ENCODE data around the gene ZSCAN5B.
"Not testable (repeated sequence)": the region's sequence is repeated elsewhere in the genome, so short reads cannot be mapped to it uniquely, and the experiment has no call there.

Gene ZSCAN5B

DNA sequence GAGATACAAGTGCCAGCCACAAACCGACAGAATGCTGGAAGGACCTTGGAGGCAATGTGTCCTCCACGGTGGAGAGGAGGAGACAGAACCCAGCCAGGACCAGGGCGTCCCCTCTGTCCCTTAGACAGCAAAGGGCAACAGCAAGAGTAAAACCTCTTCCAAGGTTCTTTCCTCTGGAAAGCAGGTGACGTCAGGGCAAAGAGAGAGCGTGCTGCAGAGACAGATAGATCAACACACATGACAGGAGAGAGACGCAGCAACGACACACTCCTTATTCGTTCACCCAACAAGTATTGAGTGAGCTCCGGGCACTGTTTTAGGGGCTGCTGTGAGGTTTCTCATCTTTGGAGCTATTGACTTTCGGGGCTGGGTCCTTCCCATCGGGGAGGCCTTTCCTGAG is 23.0 kb downstream of the ZSCAN5B start:
- DNase-seq, result no peak

DNA sequence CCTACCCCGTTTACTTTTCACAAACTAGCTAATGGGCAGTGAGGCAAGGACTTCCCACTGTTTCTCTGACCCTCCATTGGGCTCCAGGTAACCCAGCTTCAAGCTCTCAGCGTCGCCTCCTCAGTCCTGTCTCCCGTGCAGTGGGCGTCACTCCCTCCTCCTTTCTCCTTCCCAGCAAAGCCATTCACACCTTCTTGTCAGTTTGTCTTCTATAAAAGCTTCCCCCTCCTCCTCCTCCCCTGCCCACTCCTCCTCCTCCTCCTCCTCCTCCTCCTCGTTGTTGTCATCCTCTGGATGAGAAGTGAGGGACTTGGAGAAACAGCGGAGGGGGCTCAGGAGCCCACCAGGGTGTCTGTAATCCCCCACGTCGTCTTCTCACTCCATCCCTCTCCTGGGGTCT is 23.5 kb downstream of the ZSCAN5B start:
- DNase-seq, result no peak

DNA sequence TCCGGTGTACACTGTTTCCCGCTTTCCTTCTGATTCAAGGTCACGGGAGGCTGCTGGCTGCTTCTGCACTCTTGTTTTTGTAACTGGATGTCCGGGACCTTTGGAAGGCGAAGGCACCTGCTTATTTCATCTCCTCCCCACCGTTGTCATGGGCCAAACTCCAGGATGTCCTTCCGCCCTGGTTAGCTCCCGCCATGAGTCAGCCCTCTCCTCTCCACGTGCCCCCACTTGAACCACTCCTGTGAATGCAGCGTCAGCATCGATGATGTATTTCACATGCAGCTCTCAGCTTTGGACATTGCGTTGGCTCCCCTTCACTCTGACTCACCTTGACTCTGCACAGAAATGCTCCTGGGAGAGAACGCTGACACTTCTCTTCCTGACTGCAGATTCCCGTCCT is 27.3 kb downstream of the ZSCAN5B start:
- DNase-seq, result no peak

DNA sequence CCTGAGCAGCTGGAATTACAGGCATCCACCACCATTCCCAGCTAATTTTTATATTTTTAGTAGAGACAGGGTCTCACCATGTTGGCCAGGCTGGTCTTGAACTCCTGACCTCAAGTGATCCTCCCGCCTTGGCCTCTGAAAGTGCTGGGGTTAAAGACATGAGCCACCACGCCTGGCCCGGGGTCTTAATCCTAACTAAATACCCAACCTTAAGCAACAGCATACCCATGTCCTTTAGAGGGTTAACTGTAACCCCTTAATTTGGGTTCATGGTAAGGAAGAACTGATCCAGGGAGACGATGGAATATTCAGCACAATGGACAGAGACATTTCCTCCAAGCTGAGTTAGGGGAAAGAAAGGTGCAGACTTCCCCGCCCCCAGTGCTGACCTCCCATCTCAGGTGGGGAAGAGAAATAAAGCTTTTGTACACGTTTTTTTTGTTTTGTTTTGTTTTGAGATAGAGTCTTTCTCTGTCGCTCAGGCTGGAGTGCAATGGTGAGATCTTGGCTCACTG is 30.5 kb downstream of the ZSCAN5B start:
- DNase-seq, result no peak

DNA sequence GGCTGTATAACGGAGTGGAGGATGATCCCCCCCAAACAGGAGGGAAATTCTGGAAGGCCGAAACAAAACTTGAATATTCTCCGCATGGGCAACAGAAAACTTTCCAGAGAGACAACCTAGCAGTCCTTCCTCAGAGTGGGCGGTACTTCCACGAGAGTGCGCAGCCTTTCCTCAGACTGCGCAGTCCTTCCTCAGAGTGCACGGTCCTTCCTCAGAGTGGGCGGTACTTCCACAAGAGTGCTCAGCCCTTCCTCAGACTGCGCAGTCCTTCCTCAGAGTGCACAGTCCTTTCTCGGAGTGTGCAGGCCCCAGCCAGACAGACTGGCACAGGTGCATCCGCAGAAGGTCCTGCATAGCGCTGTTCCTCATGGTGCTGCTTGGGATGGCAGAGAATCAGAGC is 34.5 kb downstream of the ZSCAN5B start:
- DNase-seq, result no peak

DNA sequence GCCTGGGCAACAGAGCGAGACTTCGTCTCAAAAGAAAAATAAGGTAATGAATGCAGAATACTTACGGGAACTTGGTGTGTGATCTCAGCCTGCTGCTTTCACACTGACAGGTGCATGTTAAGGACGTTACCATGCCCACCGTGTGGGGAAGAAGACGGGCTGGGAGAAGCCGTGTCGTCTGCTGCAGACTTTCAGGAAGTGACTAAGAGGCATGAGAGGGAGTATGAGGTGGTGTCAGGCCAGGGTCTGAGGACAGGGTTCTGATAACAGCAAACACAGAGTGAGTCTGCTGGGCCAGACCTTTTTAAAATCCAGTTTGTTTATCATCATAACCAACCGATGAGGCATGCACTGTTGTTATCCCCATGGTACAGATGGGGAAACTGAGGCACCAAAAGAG is 35.3 kb downstream of the ZSCAN5B start:
- DNase-seq, result no peak

DNA sequence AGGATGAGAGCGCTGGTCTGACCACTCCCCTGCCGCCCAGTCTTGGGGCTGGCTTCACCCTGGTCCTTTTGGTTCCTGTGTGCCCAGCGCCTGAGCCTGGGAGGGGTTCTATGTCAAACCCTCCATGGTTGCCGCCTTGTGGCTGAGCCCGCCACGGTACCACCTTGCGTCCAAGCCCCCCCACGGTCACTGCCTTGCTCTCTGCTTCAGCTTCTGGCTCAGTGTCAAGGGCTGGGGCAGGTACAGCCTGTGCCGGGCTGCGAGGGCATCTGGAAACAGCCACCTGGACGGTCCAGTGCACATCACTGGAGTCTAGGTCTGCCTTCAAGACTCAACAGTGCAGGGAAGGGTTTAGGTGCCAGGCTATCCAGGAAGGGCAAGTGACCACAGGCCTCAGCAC is 36.0 kb downstream of the ZSCAN5B start:
- DNase-seq, result no peak

DNA sequence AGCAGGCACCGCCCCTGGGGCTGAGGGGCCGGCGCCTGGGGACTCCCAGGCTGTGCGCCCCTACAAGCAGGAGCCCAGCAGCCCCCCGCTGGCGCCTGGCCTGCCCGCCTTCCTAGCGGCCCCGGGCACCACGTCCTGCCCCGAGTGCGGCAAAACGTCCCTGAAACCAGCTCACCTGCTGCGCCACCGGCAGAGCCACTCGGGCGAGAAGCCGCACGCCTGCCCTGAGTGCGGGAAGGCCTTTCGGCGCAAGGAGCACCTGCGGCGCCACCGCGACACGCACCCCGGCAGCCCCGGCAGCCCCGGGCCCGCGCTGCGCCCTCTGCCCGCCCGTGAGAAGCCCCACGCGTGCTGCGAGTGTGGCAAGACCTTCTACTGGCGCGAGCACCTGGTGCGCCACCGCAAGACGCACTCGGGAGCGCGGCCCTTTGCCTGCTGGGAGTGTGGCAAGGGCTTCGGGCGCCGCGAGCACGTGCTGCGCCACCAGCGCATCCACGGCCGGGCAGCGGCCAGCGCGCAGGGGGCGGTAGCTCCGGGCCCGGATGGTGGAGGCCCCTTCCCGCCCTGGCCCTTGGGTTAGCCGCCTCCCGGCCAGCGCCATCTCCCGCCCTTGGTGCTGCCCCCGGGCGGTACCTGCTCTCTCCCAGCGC is 37.8 kb downstream of the ZSCAN5B start:
- DNase-seq, result no peak

DNA sequence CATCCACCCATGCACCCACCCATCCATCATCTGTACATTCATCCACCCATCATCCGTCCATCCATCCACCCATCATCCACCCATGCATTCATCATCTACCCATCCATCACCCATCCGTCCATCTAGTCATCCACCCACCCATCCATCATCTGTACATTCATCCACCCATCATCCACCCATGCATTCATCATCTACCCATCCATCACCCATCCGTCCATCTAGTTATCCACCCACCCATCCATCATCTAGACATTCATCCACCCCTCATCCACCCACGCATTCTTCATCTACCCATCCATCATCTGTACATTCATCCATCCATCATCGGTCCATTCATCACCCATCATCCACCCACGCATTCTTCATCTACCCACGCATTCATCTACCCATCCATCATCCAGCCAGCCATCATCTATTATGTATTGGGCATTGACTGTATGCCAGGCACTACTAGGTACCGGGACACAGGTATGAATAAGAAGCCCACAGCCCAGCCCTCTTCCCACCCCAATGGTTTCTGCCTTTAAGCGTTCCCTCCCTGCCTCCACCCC is 38.5 kb downstream of the ZSCAN5B start:
- no peak for DNase-seq

DNA sequence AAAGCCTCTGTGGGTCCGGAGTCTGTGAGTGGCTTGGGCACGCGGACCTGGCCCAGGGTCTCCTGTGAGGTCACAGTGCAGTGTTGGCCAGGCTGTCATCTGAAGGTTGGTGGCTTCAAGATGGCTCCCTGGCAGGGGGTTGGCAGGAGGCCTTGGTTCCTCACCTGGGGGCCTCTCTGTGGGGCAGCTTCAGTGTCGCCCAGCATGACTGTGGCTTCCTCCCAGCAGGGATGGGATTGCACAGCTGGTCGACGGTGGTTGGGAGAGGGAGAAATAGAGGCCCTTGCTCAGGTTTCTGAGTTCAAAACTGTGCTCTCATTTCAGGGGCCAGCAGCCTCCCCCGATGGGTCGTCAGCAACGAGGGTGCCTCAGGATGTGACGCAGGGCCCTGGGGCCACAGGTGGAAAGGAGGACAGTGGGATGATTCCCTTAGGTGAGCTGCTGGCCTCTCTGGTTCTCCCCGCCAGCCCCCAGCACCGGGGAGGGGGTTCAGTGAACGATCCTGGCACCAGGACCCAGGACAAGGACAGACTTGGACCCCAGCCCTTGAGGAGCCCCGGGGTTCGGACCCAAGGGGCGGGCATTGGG is 39.3 kb downstream of the ZSCAN5B start:
- no peak for DNase-seq

DNA sequence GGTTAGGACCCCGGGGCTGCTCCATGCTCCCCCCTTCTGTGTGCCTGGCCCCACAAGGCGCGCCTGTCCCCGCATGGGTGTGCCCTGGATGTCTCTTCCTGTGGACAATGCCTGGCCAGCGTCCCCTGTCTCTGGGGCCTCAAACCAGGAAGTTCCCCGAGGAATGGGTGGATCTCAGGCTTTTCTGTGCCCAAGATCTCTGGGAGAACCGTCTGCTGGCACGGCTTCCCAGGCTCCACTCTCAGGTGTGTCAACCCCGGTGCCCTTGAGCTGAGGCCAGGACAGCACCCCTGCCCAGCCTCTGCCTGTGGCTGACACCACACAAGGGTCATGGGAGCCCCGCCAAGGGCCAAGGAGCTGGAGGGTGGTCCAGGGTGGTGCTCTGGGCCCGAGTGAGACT is 40.8 kb downstream of the ZSCAN5B start:
- DNase-seq, result no peak

DNA sequence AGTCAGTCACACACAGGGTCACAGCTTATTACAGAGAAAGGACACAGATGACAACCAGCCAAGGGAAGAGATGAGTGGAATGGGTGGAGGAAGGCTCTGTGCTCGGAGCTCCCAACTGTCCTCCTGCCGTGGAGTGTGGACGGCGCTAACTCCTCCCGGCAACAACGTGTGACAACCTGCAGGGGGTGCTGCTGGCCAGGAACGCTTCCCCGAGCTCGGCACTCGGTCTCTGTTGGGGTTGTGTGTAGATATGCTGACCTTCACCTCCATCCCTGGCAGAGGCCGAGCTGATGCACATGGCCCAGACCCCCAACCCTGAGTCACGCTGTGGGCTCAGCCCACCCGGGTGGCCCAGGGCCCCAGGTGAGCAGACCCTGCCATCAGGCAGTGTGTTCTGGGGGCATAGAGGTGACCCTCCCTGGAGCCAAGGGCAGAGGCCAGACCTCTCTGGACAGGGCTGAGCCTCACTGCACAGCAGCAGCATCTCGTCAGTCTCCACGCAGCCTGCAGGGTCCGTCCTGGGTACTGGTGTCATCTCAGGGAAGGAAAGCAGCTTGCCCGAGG is 42.4 kb downstream of the ZSCAN5B start:
- no peak for DNase-seq

DNA sequence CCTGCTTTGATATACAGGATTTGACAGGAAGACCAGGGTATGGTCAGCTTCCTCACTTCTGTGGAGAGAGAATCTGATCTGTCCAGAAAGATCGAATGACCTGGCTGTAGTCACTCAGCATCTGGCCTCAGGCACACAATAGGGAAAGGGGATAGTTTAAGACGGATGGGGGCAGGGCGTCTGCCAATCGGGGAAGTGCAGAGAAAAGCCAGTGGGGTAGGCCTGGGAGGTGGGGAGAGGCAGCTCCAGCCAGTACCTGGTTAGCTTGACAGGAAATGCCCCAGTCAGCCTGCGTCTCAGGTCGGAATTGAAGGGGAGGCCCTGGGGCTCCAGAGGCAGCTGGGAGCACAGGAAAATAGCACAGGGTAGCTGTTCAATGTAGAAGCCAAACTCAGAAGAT is 44.1 kb downstream of the ZSCAN5B start:
- no peak for DNase-seq

DNA sequence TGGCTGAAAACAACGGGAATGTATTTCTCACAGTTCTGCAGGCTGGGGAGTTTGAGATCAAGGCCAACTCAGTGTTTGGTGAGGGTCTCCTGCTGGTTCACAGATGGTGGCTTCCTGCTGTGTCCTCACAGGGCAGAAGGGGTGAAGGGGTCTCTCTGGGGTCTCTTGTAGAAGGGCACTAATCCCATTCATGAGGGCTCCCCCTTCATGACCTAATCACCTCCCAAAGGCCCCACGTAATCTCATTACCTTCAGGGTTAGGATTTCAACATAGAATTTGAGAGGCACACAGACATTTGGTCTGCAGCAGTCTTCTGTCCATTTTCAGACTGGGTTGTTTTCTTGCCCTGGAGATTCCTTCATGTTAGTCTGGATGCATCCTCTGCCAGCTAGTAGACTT is 44.9 kb downstream of the ZSCAN5B start:
- DNase-seq, result no peak

DNA sequence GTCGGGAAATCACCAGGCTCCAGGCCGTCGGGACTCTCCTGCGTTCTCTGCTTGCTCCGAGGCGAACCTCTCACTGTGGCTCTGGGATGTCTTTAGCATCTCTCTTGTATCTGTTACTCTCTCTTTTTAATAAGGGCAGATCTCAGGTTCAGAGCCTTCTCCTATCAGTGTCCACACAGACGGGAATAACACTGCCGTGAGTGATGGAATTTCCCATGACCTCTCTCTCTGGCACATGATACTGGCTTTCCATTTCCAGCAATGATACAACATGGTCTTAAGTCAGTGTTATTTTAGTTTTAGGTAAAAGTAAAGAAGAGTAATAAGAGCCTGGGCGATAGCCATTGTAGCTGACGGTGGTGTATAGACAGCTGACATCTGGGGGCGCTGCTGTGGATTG is 47.2 kb downstream of the ZSCAN5B start:
- no peak for DNase-seq

DNA sequence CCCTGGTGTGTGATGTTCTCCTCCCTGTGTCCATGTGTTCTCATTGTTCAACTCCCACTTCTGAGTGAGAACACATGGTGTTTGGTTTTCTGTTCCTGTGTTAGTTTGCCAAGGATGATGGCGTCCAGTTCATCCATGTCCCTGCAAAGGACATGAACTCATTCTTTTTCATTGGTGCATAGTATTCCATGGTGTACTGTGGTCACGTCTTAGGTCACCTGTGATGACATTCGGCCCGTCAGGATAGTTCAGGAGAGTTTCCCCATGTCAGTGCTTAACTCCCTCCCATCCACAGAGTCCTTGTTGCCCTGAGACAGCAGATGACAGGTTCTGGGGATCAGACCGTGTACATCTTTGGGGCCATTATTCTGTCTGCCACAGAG is 47.9 kb downstream of the ZSCAN5B start:
- no peak for DNase-seq

DNA sequence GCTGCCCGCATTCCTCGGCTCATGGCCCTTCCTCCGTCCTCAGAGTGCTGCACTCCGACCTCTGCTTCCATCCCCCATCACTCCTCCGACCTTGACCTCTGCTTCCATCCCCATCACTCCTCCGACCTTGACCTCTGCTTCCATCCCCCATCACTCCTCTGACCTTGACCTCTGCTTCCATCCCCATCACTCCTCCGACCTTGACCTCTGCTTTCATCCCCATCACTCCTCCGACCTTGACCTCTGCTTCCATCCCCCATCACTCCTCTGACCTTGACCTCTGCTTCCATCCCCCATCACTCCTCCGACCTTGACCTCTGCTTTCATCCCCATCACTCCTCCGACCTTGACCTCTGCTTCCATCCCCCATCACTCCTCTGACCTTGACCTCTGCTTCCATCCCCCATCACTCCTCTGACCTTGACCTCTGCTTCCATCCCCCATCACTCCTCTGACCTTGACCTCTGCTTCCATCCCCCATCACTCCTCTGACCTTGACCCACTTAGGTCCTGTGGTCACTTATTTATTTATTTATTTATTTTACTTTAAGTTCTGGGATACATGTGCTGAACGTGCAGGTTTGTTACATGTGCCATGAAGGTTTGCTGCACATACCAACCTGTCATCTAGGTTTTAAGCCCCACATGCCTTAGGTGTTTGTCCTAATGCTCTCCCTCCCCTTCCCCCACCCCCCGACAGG is 48.5 kb downstream of the ZSCAN5B start:
- not testable (repeated sequence) for DNase-seq

DNA sequence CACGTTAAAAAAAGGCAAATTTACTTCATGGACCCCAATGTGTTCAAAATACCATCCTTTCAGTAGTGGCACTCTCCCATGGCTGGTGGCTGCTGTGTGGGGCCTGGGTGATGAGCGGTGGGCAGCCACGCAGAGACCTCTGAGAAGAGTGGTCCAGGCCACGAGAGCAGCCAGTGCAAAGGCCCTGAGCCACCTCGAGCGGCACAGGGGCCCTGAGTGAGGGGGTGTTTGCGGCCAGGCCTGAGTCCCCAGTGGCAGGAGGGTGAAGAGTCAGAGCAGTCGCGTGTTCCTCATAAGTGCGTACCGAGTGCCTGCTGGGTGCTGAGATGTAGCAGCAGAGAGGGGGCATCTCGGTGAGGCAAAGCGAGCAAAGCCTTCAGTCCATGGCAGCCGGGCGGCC is 49.5 kb downstream of the ZSCAN5B start:
- DNase-seq, result no peak

DNA sequence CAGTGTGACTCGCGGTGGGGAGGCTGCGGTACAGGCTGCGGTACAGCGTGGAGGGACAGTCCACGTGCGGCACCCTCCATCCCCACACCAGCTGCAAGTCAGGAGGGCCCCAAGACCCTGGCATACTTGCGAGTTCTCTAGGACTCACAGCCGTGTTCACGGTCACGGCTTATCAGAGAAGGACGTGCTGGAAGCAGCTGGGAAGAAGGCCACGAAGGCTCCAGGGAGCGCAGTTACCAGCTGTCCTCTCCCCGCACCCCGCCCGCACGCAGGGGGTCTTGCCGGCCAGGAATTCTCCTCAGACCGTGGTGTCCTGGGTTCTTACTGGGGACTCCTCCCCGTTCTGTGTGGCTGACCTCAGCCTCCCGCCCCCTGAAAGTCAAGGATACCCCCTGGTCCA is 50.3 kb downstream of the ZSCAN5B start:
- no peak for DNase-seq

DNA sequence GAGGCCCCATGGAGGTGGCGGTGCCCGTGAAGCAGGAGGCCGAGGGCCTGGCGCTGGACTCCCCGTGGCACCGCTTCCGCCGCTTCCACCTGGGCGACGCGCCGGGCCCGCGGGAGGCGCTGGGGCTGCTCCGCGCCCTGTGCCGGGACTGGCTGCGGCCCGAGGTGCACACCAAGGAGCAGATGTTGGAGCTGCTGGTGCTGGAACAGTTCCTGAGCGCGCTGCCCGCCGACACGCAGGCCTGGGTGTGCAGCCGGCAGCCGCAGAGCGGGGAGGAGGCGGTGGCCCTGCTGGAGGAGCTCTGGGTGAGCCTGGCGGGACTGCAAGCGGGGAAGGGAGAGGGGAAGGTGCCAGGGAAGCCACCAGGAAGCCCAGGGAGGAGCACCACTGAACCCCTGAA is 50.7 kb downstream of the ZSCAN5B start:
- DNase-seq, result no peak

DNA sequence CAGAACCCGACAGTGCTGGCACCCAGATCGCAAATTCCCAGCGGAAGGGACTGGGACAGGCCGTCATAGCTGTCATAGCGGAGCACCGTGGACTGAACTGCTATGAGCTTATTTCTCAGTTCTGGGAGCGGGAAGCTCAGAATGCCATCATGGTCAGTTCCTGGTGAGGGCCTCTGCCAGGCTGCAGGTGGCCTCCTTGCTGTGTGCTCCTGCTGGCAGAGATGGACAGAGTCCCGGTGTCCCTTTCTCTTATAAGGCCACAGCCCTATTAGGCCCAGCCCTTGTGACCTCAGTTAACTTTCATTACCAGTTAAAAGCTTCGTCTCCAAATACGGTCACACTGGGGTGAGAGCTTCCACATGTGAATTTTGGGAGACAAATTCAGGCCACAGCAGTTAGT is 51.9 kb downstream of the ZSCAN5B start:
- no peak for DNase-seq

DNA sequence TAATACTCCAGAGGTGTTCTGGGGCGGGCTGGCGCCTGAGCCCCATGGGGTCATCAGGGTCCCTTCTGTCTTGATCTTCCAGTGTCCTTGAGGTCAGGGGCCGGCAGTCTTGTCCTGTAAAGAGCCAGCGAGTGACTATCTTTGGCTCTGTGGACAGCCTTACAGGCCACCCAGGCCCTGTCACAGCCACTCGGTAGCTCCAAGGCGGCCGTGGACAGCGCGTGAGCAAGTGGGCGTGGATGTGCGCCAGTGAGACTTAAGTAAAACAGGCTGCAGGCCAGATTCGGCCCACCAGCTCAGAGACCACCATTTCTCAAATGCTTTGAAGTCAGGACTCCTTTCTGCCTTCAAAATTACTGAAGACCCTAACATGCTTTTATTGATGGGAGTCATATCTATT is 52.8 kb downstream of the ZSCAN5B start:
- DNase-seq, result no peak

DNA sequence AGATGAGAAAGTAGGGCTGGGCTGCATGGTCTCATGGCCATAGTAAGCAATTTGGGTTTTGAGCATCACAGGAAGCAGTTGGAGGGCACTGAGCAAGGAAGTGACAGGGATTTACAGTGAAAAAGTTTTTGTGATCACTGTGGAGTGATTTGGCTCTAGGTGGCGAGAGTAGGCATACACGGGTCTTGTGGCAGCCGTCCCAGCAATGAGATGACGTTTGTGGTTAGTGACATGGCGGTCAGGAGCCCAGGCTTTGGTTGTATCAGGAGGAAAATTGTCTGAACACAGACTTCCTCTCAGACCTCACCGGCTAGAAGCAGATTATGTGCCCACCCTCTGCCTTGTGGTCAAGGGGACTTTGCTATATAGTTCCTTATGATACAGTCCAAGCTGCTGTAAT is 53.2 kb downstream of the ZSCAN5B start:
- no peak for DNase-seq

DNA sequence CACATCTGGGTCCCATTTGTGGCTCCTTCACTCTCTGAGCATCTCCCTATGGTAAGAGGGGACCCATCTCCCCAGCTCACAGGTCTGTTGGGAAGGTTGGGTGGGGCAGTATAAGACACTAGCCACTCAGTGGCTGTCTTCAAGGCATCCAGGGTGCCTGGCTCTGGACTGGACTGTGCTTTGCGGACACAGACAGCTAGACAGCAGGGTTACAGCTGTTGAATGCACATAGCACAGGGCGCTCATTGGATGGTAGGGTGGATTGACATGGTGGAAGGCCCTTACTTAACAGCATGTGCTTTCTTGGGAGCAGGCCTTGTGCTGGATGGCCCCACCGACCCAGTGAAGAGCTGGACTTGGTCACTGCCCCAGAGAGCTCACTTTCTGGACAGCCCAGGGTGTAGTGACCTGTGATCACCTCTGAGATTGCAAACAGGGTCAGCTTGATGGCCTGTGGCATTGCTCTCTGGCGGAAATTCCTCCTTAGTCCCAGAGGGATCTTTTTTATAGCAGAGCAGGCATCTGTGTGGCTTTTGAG is 54.6 kb downstream of the ZSCAN5B start:
- no peak for DNase-seq
